ENCODE results near the gene PDE2A.

The PDE2A gene

DNA sequence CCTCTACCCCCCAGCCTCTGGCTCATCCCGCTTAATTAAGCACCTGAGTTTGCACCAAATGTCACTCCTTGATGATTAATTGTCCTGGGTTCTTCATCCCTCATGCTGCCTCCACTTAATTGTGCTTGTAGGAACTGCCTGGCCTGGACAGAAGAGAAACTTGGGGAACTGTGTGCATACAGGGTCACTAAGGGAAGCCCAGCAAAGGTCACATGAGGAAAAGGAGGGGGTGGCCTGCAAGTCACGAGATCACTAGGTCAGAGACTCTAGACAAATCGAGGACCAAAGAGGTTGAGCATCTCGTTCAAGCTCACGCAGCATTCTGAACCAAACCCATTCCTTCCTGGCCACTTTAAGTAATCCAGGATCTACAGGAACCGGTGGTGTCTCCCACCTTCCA is 75.8 kb downstream of the PDE2A start:
- TF ChIP-seq, protein P1, sequence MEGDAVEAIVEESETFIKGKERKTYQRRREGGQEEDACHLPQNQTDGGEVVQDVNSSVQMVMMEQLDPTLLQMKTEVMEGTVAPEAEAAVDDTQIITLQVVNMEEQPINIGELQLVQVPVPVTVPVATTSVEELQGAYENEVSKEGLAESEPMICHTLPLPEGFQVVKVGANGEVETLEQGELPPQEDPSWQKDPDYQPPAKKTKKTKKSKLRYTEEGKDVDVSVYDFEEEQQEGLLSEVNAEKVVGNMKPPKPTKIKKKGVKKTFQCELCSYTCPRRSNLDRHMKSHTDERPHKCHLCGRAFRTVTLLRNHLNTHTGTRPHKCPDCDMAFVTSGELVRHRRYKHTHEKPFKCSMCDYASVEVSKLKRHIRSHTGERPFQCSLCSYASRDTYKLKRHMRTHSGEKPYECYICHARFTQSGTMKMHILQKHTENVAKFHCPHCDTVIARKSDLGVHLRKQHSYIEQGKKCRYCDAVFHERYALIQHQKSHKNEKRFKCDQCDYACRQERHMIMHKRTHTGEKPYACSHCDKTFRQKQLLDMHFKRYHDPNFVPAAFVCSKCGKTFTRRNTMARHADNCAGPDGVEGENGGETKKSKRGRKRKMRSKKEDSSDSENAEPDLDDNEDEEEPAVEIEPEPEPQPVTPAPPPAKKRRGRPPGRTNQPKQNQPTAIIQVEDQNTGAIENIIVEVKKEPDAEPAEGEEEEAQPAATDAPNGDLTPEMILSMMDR (IDR thresholded peaks at IDR 0.05; ENCODE audit: low read depth, low read length): no peak
- DNase-seq (ENCODE audit: low read depth in 2 of 2): no peak
- H3K4me3 ChIP-seq (replicated peaks in 1 of 2; ENCODE audit: low read depth in 2 of 2, low read length in 2 of 2): no peak overlapping the region

DNA sequence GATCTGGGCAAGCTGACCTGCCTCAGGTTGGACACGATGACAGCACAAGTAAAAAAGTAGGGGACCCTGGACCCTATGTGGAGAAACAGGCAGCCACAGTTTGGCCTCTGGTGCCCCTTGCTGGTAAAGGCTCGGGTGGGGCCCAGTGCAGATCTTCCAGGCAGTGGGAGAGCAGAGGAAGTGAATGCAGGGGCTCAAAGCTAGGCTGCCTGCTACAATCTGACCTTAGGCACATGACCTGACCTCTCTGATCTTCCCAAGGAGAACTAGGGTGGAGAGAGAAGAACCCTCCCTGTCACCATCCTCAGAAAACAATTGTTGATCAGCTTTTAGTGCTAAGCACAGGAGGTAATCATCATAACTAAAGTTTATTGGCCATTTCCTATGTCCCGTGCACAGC is 76.5 kb downstream of the PDE2A start:
- H3K4me3 ChIP-seq (replicated peaks in 1 of 2; ENCODE audit: low read depth in 2 of 2, low read length in 2 of 2): no peak overlapping the region
- TF ChIP-seq, protein P1 (IDR thresholded peaks at IDR 0.05; ENCODE audit: low read depth, low read length): no peak
- DNase-seq (ENCODE audit: low read depth in 2 of 2): no peak

DNA sequence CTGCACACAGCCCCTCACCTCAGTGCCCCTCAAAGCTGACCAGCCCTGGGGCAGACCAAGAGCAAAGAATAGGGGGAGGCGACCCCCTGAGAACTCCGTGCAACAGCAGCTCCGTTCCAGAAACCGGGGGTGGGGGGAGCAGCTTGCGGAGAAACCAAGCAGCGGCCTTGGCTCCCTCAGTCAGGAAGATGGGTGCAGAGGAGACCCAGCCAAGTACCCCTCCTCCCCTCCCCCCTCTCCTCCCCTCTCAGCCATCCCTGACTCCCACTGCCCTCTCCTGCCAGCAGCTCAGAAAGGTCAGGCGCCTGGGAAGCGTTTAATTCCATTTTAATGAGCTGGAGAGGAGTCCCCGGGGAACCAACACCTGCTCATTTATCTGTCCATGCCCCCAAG is 78.9 kb downstream of the PDE2A start:
- no peak overlapping the region for H3K4me3 ChIP-seq (replicated peaks in 1 of 2; ENCODE audit: low read depth in 2 of 2, low read length in 2 of 2)
- DNase-seq (ENCODE audit: low read depth in 2 of 2): no peak
- TF ChIP-seq, protein P1 (IDR thresholded peaks at IDR 0.05; ENCODE audit: low read depth, low read length): no peak

DNA sequence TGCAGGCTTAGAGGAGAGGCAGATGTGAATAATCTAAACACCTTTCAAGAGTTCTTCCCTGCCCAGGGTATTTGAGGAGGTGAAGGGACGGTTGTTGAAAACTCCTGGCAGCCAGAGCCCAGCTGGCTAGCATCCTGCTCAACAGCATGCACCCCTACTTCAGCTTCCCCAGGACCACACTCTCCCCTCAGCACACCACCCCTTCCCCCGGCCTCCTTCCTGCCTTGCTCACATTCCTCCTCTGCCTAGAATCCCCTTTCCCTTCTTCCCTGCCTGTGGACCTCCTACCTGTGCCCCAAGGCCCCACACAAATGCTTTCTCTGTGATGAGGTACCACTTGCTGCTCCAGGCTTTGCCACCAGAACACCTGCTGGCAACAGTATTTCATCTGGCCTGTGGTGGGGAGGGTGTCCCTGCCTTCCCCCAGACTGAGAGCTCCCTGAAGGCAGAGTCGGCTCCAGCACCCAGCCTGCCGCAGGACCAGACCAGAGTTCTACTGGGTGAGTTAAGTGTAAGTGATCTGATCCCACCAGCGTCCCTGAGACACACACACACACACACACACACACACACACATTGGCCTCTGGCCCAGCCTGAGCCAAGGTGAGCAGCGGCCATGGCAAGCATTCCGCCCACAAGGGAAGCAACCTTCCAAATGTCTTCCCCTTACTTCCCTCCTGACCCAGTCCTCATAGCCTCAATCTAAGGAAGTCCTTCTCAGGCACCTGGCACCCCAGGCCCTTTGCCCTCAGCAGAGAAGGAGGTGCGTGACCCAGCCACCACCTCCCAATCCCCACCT is 79.5 kb downstream of the PDE2A start:
- no peak for DNase-seq (ENCODE audit: low read depth in 2 of 2)
- H3K4me3 ChIP-seq (replicated peaks in 1 of 2; ENCODE audit: low read depth in 2 of 2, low read length in 2 of 2): no peak overlapping the region
- TF ChIP-seq, protein P1 (IDR thresholded peaks at IDR 0.05; ENCODE audit: low read depth, low read length): no peak

DNA sequence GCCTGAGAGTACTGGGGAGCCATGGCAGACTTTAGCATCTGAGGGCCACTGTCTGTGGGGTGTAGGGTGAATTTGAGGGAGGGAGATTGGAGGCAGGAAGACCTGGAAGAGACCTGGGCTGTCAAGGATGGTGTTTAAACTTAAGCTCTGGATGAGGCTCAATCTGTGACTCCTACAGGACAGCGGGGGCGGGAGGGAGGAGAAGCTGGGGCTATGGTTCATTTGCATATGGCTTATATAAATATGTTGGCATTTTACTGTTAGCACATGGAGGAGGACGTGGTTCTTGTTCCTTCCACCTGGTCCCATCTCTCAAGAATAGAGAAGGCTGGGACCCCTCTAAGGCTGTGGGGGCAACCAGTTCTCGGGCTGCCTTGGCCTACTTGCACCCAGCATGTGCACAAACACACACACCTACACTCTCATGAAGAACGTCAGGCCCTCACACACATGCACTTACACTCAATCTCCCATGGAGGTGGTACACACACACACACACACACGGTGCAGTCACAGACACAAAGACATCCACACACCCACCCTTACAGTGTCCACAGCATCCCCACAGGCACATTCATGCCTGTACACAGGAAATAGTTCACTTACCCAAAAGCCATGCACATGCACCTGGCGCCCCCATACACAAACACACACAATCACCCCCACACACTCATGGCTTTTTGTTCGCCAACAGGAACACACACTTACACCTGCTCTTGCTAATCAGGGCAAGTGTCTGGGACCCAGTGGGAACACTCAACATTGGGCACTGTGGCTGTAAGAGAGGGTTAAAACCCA is 81.3 kb downstream of the PDE2A start:
- TF ChIP-seq, protein P1 (IDR thresholded peaks at IDR 0.05; ENCODE audit: low read depth, low read length): no peak
- DNase-seq (ENCODE audit: low read depth in 2 of 2): no peak
- H3K4me3 ChIP-seq (replicated peaks in 1 of 2; ENCODE audit: low read depth in 2 of 2, low read length in 2 of 2): no peak overlapping the region

GRCh38 chr11:72591785-72592502 is 82.3 kb downstream of the PDE2A start:
- TF ChIP-seq, protein P1 (IDR thresholded peaks at IDR 0.05; ENCODE audit: low read depth, low read length): no peak
- DNase-seq (ENCODE audit: low read depth in 2 of 2): no peak
- H3K4me3 ChIP-seq (replicated peaks in 1 of 2; ENCODE audit: low read depth in 2 of 2, low read length in 2 of 2): no peak overlapping the region

Data from cardiac fibroblast (primary cell).